GM23338 (cell line): ENCODE data around the gene L2HGDH. TPM values are rescaled to one million over a fixed set of nuclear protein-coding genes. Genes with fewer than 3 reads are reported as not detected.

Experiments
- ATAC-seq: fragments of 200-7000 bp; cut with Tn5 transposase; 3 replicates; pipeline ENCODE4 v1.9.1; 2020
- DNase-seq: peaks from one replicate; pipeline ENCODE4 v3.0.0-alpha.2; 2015; ENCODE audit warnings: low spot score
- H2AFZ ChIP-seq: fragments of 200-600 bp; sonication (generic); 2 replicates; pipeline ENCODE4 v1.8.0; 2016; ENCODE audit warnings: antibody characterized with exemption, mild to moderate bottlenecking, moderate library complexity
- H3F3A ChIP-seq: fragments of 200-600 bp; sonication (generic); replicated peaks from 2 replicates; pipeline ENCODE4 v1.8.0; 2017; ENCODE audit warnings: antibody characterized with exemption, mixed run types, low read depth
- H3K27ac ChIP-seq: fragments of 200-600 bp; sonication (generic); 2 replicates; pipeline ENCODE4 v1.6.1; 2016; ENCODE audit warnings: low read depth
- H3K27me3 ChIP-seq: fragments of 200-600 bp; sonication (generic); 2 replicates; pipeline ENCODE4 v1.8.0; 2016; ENCODE audit warnings: mild to moderate bottlenecking, mixed run types, moderate library complexity; ENCODE audit not compliant: insufficient read depth
- H3K36me3 ChIP-seq: fragments of 200-600 bp; sonication (generic); 2 replicates; pipeline ENCODE4 v1.8.0; 2016; ENCODE audit warnings: mild to moderate bottlenecking; ENCODE audit not compliant: insufficient read depth
- H3K4me1 ChIP-seq: fragments of 200-600 bp; sonication (generic); 2 replicates; pipeline ENCODE4 v1.8.0; 2016; ENCODE audit warnings: mild to moderate bottlenecking, moderate library complexity; ENCODE audit not compliant: insufficient read depth
- H3K4me2 ChIP-seq: fragments of 200-600 bp; sonication (generic); 2 replicates; pipeline ENCODE4 v1.7.1; 2017; ENCODE audit warnings: mixed run types
- H3K4me3 ChIP-seq: fragments of 200-600 bp; sonication (generic); 2 replicates; pipeline ENCODE4 v1.6.1; 2016; ENCODE audit warnings: mixed run types
- H3K79me2 ChIP-seq: fragments of 200-600 bp; sonication (generic); replicated peaks from 2 replicates; pipeline ENCODE4 v1.8.0; 2017; ENCODE audit warnings: mild to moderate bottlenecking; ENCODE audit not compliant: insufficient read depth
- H3K9me2 ChIP-seq: fragments of 200-600 bp; sonication (generic); 2 replicates; pipeline ENCODE4 v1.8.0; 2017; ENCODE audit not compliant: insufficient read depth
- H4K20me1 ChIP-seq: fragments of 200-600 bp; sonication (generic); replicated peaks from 2 replicates; pipeline ENCODE4 v1.8.0; 2017; ENCODE audit warnings: mild to moderate bottlenecking; ENCODE audit not compliant: insufficient read depth
- H3K27ac Mint-ChIP-seq: 2 replicates; pipeline ENCODE4 v1.8.0; 2020; ENCODE audit warnings: inconsistent platforms, mild to moderate bottlenecking, moderate library complexity, mixed read lengths
- H3K27me3 Mint-ChIP-seq: 3 replicates; pipeline ENCODE4 v1.8.0; 2022; ENCODE audit warnings: low read depth, mild to moderate bottlenecking, moderate library complexity, mixed read lengths, inconsistent platforms; ENCODE audit not compliant: insufficient read depth, poor library complexity
- H3K36me3 Mint-ChIP-seq: 3 replicates; pipeline ENCODE4 v1.8.0; 2021; ENCODE audit warnings: low read depth, mild to moderate bottlenecking, inconsistent platforms, moderate library complexity, mixed read lengths
- H3K4me1 Mint-ChIP-seq: 3 replicates; pipeline ENCODE4 v1.8.0; 2020; ENCODE audit warnings: mild to moderate bottlenecking, inconsistent platforms, mixed read lengths
- H3K4me3 Mint-ChIP-seq: 3 replicates; pipeline ENCODE4 v1.8.0; 2021; ENCODE audit warnings: moderate library complexity, mild to moderate bottlenecking, inconsistent platforms, mixed read lengths
- H3K9me3 Mint-ChIP-seq: 3 replicates; pipeline ENCODE4 v1.8.0; 2020; ENCODE audit warnings: moderate library complexity, mild to moderate bottlenecking, inconsistent platforms, mixed read lengths
- CREB1 ChIP-seq: fragments of 250-450 bp; sonication (Bioruptor Pico); IDR thresholded peaks from 2 replicates; pipeline ENCODE4 v1.5.0; 2020; ENCODE audit warnings: low read depth, mild to moderate bottlenecking, moderate library complexity
- EZH2 ChIP-seq: fragments of 200-600 bp; sonication (generic); IDR thresholded peaks from one replicate; pipeline ENCODE4 v1.8.0; 2017; ENCODE audit warnings: antibody characterized with exemption, mild to moderate bottlenecking, low read depth; ENCODE audit not compliant: unreplicated experiment
- EZH2phosphoT487 ChIP-seq: fragments of 200-600 bp; sonication (generic); IDR thresholded peaks from one replicate; pipeline ENCODE4 v1.8.1; 2018; ENCODE audit warnings: antibody characterized with exemption; ENCODE audit not compliant: unreplicated experiment
- JUNB ChIP-seq: IDR thresholded peaks from one replicate; pipeline ENCODE4 v1.6.1; 2016; ENCODE audit warnings: antibody characterized with exemption; ENCODE audit not compliant: unreplicated experiment
- NANOG ChIP-seq: IDR thresholded peaks from 2 replicates; pipeline ENCODE4 v1.6.1; 2016; ENCODE audit warnings: antibody characterized with exemption, borderline replicate concordance
- POLR2AphosphoS5 ChIP-seq: IDR thresholded peaks from 2 replicates; pipeline ENCODE4 v1.6.1; 2016; ENCODE audit warnings: antibody characterized with exemption, low read depth
- STAT1 ChIP-seq: IDR thresholded peaks from one replicate; pipeline ENCODE4 v1.6.1; 2016; ENCODE audit warnings: antibody characterized with exemption; ENCODE audit not compliant: unreplicated experiment
- ZNF114 ChIP-seq: fragments of 250-450 bp; sonication (Bioruptor Pico); IDR thresholded peaks from 2 replicates; pipeline ENCODE4 v1.5.0; 2020; ENCODE audit warnings: mild to moderate bottlenecking, moderate library complexity
- ZNF331 ChIP-seq: fragments of 250-450 bp; sonication (Bioruptor Pico); IDR thresholded peaks from 2 replicates; pipeline ENCODE4 v1.5.0; 2020; ENCODE audit warnings: low read depth, mild to moderate bottlenecking, moderate library complexity
- polyA plus RNA-seq: library from polyadenylated mRNA; unstranded; fragments of >200 nt; fragmentation: Nextera tagmentation; extraction: Ambion mirVana; gene quantifications from 2 replicates; pipeline ENCODE4 v1.2.1, GENCODE V29; 2016
- total RNA-seq: library from RNA; depleted of rRNA; stranded (reverse); fragments of >200 nt; shearing (Covaris generic); gene quantifications from 2 replicates; pipeline ENCODE4 v1.2.3, GENCODE V29; 2014
- TF ChIP-seq, protein P1 (sequence below): IDR thresholded peaks from one replicate; pipeline ENCODE4 v1.6.1; 2018; ENCODE audit warnings: antibody characterized with exemption; ENCODE audit not compliant: unreplicated experiment
- TF ChIP-seq, protein P2 (sequence below): fragments of 250-450 bp; sonication (Bioruptor Pico); IDR thresholded peaks from 2 replicates; pipeline ENCODE4 v1.5.0; 2020; ENCODE audit warnings: mild to moderate bottlenecking, moderate library complexity
- TF ChIP-seq, protein P3 (sequence below), 2 experiments: fragments of 200-600 bp in 1 of 2; sonication (generic) in 1 of 2; conservative IDR thresholded peaks; 2 replicates each; pipeline versions ENCODE4 v1.5.1 to v1.6.1; 2016 to 2017; ENCODE audit warnings: antibody characterized with exemption in 2 of 2, low read depth in 2 of 2, mild to moderate bottlenecking in 2 of 2, moderate library complexity in 1 of 2
- TF ChIP-seq, protein P4 (sequence below): IDR thresholded peaks from 2 replicates; pipeline ENCODE4 v1.6.1; 2016; ENCODE audit warnings: antibody characterized with exemption

The L2HGDH gene
- total and polyA plus RNA-seq, 2 experiments from 2014 or later = 13.5 to 28.5 TPM

DNA sequence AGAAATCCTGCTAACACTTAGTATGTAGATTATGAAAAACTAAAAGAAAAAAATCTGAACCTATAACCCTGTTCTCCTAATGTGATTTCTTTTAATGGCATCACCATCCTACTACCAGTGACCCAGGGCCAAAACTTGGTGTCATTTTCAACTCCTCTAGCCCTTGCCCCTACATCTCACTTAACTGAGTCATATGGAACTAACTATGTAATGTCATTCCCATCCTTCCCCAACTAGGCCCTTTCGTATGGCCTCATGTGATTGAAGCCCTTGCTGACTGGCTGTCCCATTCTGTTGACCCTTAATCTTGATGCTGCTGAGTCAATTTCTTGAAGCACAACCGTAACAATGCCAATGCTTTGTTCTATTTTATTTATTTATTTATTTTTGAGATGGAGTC lies 7.7 kb upstream of the L2HGDH start:
- Histone ChIP-seq H3F3A (no peaks in the 10 kb centered on the region), H3K9me2 (no peaks in the 10 kb centered on the region), H2AFZ (no peak overlapping the region), H3K27me3 (no peaks in the 10 kb centered on the region), H3K4me1 (no peaks in the 10 kb centered on the region), H3K36me3 (peaks cover 5% of the 10 kb centered on the region; the same call in 1 of the 2 replicates), H4K20me1 (no peaks in the 10 kb centered on the region), H3K79me2 (peaks cover 25% of the 10 kb centered on the region), H3K4me3 (no peak overlapping the region), H3K27ac (no peak overlapping the region), H3K4me2 (no peak overlapping the region)
- peaks cover 8% of the 10 kb centered on the region for H3K9me3 Mint-ChIP-seq
- no peak overlapping the region for H3K27ac Mint-ChIP-seq
- peaks cover 4% of the 10 kb centered on the region; the same call in 1 of the 3 replicates for H3K4me1 Mint-ChIP-seq
- no peak overlapping the region for H3K4me3 Mint-ChIP-seq
- peaks cover 3% of the 10 kb centered on the region for H3K27me3 Mint-ChIP-seq
- ATAC-seq = no peak
- no peak for DNase-seq
- TF ChIP-seq EZH2 (no peak), CREB1 (CRISPR knock-in tag) (no peak), ZNF331 (CRISPR knock-in tag) (no peak), ZNF114 (CRISPR knock-in tag) (no peak), EZH2phosphoT487 (no peak), JUNB (no peak), NANOG (no peak), STAT1 (no peak), POLR2AphosphoS5 (no peak)
- TF ChIP-seq, protein P1, sequence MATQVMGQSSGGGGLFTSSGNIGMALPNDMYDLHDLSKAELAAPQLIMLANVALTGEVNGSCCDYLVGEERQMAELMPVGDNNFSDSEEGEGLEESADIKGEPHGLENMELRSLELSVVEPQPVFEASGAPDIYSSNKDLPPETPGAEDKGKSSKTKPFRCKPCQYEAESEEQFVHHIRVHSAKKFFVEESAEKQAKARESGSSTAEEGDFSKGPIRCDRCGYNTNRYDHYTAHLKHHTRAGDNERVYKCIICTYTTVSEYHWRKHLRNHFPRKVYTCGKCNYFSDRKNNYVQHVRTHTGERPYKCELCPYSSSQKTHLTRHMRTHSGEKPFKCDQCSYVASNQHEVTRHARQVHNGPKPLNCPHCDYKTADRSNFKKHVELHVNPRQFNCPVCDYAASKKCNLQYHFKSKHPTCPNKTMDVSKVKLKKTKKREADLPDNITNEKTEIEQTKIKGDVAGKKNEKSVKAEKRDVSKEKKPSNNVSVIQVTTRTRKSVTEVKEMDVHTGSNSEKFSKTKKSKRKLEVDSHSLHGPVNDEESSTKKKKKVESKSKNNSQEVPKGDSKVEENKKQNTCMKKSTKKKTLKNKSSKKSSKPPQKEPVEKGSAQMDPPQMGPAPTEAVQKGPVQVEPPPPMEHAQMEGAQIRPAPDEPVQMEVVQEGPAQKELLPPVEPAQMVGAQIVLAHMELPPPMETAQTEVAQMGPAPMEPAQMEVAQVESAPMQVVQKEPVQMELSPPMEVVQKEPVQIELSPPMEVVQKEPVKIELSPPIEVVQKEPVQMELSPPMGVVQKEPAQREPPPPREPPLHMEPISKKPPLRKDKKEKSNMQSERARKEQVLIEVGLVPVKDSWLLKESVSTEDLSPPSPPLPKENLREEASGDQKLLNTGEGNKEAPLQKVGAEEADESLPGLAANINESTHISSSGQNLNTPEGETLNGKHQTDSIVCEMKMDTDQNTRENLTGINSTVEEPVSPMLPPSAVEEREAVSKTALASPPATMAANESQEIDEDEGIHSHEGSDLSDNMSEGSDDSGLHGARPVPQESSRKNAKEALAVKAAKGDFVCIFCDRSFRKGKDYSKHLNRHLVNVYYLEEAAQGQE = no peak
- TF ChIP-seq, protein P2, sequence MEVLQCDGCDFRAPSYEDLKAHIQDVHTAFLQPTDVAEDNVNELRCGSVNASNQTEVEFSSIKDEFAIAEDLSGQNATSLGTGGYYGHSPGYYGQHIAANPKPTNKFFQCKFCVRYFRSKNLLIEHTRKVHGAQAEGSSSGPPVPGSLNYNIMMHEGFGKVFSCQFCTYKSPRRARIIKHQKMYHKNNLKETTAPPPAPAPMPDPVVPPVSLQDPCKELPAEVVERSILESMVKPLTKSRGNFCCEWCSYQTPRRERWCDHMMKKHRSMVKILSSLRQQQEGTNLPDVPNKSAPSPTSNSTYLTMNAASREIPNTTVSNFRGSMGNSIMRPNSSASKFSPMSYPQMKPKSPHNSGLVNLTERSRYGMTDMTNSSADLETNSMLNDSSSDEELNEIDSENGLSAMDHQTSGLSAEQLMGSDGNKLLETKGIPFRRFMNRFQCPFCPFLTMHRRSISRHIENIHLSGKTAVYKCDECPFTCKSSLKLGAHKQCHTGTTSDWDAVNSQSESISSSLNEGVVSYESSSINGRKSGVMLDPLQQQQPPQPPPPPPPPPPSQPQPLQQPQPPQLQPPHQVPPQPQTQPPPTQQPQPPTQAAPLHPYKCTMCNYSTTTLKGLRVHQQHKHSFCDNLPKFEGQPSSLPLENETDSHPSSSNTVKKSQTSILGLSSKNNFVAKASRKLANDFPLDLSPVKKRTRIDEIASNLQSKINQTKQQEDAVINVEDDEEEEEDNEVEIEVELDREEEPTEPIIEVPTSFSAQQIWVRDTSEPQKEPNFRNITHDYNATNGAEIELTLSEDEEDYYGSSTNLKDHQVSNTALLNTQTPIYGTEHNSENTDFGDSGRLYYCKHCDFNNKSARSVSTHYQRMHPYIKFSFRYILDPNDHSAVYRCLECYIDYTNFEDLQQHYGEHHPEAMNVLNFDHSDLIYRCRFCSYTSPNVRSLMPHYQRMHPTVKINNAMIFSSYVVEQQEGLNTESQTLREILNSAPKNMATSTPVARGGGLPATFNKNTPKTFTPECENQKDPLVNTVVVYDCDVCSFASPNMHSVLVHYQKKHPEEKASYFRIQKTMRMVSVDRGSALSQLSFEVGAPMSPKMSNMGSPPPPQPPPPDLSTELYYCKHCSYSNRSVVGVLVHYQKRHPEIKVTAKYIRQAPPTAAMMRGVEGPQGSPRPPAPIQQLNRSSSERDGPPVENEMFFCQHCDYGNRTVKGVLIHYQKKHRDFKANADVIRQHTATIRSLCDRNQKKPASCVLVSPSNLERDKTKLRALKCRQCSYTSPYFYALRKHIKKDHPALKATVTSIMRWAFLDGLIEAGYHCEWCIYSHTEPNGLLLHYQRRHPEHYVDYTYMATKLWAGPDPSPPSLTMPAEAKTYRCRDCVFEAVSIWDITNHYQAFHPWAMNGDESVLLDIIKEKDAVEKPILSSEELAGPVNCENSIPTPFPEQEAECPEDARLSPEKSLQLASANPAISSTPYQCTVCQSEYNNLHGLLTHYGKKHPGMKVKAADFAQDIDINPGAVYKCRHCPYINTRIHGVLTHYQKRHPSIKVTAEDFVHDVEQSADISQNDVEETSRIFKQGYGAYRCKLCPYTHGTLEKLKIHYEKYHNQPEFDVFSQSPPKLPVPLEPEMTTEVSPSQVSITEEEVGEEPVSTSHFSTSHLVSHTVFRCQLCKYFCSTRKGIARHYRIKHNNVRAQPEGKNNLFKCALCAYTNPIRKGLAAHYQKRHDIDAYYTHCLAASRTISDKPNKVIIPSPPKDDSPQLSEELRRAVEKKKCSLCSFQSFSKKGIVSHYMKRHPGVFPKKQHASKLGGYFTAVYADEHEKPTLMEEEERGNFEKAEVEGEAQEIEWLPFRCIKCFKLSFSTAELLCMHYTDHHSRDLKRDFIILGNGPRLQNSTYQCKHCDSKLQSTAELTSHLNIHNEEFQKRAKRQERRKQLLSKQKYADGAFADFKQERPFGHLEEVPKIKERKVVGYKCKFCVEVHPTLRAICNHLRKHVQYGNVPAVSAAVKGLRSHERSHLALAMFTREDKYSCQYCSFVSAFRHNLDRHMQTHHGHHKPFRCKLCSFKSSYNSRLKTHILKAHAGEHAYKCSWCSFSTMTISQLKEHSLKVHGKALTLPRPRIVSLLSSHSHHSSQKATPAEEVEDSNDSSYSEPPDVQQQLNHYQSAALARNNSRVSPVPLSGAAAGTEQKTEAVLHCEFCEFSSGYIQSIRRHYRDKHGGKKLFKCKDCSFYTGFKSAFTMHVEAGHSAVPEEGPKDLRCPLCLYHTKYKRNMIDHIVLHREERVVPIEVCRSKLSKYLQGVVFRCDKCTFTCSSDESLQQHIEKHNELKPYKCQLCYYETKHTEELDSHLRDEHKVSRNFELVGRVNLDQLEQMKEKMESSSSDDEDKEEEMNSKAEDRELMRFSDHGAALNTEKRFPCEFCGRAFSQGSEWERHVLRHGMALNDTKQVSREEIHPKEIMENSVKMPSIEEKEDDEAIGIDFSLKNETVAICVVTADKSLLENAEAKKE = no peak
- TF ChIP-seq, protein P3, sequence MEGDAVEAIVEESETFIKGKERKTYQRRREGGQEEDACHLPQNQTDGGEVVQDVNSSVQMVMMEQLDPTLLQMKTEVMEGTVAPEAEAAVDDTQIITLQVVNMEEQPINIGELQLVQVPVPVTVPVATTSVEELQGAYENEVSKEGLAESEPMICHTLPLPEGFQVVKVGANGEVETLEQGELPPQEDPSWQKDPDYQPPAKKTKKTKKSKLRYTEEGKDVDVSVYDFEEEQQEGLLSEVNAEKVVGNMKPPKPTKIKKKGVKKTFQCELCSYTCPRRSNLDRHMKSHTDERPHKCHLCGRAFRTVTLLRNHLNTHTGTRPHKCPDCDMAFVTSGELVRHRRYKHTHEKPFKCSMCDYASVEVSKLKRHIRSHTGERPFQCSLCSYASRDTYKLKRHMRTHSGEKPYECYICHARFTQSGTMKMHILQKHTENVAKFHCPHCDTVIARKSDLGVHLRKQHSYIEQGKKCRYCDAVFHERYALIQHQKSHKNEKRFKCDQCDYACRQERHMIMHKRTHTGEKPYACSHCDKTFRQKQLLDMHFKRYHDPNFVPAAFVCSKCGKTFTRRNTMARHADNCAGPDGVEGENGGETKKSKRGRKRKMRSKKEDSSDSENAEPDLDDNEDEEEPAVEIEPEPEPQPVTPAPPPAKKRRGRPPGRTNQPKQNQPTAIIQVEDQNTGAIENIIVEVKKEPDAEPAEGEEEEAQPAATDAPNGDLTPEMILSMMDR (conservative IDR thresholded peaks at IDR 0.05; ENCODE audit: low read depth in 2 of 2) = no peak
- TF ChIP-seq, protein P4, sequence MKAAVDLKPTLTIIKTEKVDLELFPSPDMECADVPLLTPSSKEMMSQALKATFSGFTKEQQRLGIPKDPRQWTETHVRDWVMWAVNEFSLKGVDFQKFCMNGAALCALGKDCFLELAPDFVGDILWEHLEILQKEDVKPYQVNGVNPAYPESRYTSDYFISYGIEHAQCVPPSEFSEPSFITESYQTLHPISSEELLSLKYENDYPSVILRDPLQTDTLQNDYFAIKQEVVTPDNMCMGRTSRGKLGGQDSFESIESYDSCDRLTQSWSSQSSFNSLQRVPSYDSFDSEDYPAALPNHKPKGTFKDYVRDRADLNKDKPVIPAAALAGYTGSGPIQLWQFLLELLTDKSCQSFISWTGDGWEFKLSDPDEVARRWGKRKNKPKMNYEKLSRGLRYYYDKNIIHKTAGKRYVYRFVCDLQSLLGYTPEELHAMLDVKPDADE = no peak
- peaks cover 31% of the 10 kb centered on the region for H3K36me3 Mint-ChIP-seq
